ENCODE results near the gene FAM13A. TPM values are rescaled to one million over a fixed set of nuclear protein-coding genes. Genes with fewer than 3 reads are reported as not detected.

The FAM13A gene
- total and polyA plus RNA-seq, 10 of the 15 experiments (the other 5 are each of a cell fraction or from before 2014, with no cell fraction given): 0.05 to 1.8 (median 0.27) TPM; not detected in 1

- ChIA-PET SMC1A (ENCODE audit: uncharacterized antibody, unreplicated experiment) (interaction anchor here (0.6 to 11.4 kb wide), 22 partner anchors 9 to 1286 kb away, joined by 3 to 401 read pairs (median 4); no protein-coding TSS in a partner anchor), POLR2A (interaction anchor here (0.6 to 2.3 kb wide), 5 partner anchors 11 to 318 kb away, joined by 3 to 15 read pairs (median 3); no protein-coding TSS in a partner anchor), RAD21 (ENCODE audit: unreplicated experiment) (interaction anchor here (0.8 to 7.8 kb wide), 9 partner anchors 188 to 291 kb away, joined by 3 to 263 read pairs (median 4); partner anchors contain the start of gene TIGD2), CTCF (interaction anchor here (0.6 to 11.7 kb wide), 23 partner anchors 8 to 405 kb away, joined by 3 to 433 read pairs (median 4); no protein-coding TSS in a partner anchor)
- Histone ChIP-seq H3K4me3 (no peak overlapping the region), H3K4me1 (ENCODE audit: control insufficient read depth, insufficient read depth, low read length) (peaks cover 5% of the 10 kb centered on the region; the same call in 1 of the 2 replicates), H3K79me2 (ENCODE audit: control insufficient read depth, insufficient read depth, low read length) (no peaks in the 10 kb centered on the region), H3K9me3 (replicated peaks; ENCODE audit: control insufficient read depth, insufficient read depth, low read length) (no peaks in the 10 kb centered on the region), H3K27me3 (replicated peaks in 1 of 2; ENCODE audit: control insufficient read depth in 2 of 2, insufficient read depth in 2 of 2, low read length in 1 of 2) (no peaks in the 10 kb centered on the region; a peak in 1 of 4 replicates), H3K9ac (ENCODE audit: control insufficient read depth, insufficient read depth, low read length) (no peak overlapping the region), H3K36me3 (ENCODE audit: control insufficient read depth in 2 of 2, insufficient read depth in 2 of 2, low read length in 1 of 2) (no peaks in the 10 kb centered on the region), H3K27ac (ENCODE audit: control insufficient read depth, insufficient read depth) (no peak overlapping the region), H4K20me1 (ENCODE audit: control insufficient read depth, insufficient read depth) (no peaks in the 10 kb centered on the region), H3K4me2 (ENCODE audit: control insufficient read depth, insufficient read depth) (no peak overlapping the region), H2AFZ (ENCODE audit: control insufficient read depth, low read depth, low read length) (no peak overlapping the region)
- WGBS (ENCODE audit: insufficient coverage, insufficient replicate concordance, low lambda C conversion rate, missing lambda C conversion rate): 71% methylated on average over 10 of the region's 10 CpGs
- no peak for FAIRE-seq
- no peak for TF ChIP-seq E4F1 (IDR thresholded peaks at IDR 0.05; ENCODE audit: borderline replicate concordance, partially characterized antibody)
- TF ChIP-seq NKRF (conservative IDR thresholded peaks at IDR 0.05): no peak
- no peak for TF ChIP-seq MTA3 (IDR thresholded peaks at IDR 0.05; ENCODE audit: borderline replicate concordance, low read length)
- TF ChIP-seq RB1 (IDR thresholded peaks at IDR 0.05; ENCODE audit: borderline replicate concordance): no peak
- peak; percentile 97 for TF ChIP-seq MLLT1 (IDR thresholded peaks at IDR 0.05)
- no peak for TF ChIP-seq NBN (IDR thresholded peaks at IDR 0.05)
- TF ChIP-seq FOXK2 (IDR thresholded peaks at IDR 0.05): no peak
- no peak for TF ChIP-seq HSF1 (IDR thresholded peaks at IDR 0.05; ENCODE audit: low read depth, low read length)
- TF ChIP-seq, protein P1, sequence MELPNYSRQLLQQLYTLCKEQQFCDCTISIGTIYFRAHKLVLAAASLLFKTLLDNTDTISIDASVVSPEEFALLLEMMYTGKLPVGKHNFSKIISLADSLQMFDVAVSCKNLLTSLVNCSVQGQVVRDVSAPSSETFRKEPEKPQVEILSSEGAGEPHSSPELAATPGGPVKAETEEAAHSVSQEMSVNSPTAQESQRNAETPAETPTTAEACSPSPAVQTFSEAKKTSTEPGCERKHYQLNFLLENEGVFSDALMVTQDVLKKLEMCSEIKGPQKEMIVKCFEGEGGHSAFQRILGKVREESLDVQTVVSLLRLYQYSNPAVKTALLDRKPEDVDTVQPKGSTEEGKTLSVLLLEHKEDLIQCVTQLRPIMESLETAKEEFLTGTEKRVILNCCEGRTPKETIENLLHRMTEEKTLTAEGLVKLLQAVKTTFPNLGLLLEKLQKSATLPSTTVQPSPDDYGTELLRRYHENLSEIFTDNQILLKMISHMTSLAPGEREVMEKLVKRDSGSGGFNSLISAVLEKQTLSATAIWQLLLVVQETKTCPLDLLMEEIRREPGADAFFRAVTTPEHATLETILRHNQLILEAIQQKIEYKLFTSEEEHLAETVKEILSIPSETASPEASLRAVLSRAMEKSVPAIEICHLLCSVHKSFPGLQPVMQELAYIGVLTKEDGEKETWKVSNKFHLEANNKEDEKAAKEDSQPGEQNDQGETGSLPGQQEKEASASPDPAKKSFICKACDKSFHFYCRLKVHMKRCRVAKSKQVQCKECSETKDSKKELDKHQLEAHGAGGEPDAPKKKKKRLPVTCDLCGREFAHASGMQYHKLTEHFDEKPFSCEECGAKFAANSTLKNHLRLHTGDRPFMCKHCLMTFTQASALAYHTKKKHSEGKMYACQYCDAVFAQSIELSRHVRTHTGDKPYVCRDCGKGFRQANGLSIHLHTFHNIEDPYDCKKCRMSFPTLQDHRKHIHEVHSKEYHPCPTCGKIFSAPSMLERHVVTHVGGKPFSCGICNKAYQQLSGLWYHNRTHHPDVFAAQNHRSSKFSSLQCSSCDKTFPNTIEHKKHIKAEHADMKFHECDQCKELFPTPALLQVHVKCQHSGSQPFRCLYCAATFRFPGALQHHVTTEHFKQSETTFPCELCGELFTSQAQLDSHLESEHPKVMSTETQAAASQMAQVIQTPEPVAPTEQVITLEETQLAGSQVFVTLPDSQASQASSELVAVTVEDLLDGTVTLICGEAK (IDR thresholded peaks at IDR 0.05; ENCODE audit: borderline replicate concordance): peak; percentile 52; the same call in 1 of the 2 replicates
- DNase-seq (ENCODE audit: low read depth, low spot score): no peak
- intact Hi-C loops (cut with micrococcal nuclease; ENCODE audit: unreplicated experiment): no loop called here
- in situ Hi-C loops (cut with MboI): loop anchor here (10.0 kb wide), 1 partner anchor 294 kb away; the partner anchor contains the start of gene TIGD2
- no TSS peak for BruUV-seq (replicated peaks)
- ATAC-seq: no peak
Measured at GRCh38 chr4:88820698-88821415, 236.1 kb downstream of the FAM13A start.

Measured in GM12878 (cell line).